NCI-H187 (cell line): ENCODE results near the gene RGS10.

Experiments used
- DNase-seq, 2 experiments: peaks; one replicate each; lab custom pipeline; 2025; lab: John Stamatoyannopoulos, UW

Gene RGS10

DNA sequence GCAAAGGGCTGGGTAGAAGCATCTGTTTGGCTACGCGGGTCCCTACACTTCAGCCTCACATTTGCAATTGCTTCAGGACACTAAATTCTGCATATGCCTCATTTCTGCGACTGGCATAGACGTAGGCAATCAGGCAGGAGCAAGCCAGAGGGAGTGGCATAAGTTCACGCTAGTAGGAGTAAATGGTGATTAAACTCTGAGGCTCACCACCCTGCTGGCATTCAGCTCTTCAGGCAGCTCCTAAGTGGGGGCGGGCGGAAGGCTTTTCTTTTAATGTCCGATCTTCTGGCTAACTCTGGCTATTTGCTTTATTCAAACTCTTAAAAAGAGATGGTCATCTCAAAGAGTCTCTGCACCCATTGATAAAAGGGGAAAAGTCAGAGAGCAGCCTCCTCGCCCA, 45.3 kb downstream of the RGS10 start:
- no peak for DNase-seq

- DNase-seq: no peak
These were observed 46.2 kb downstream of the RGS10 start for GRCh38 chr10:119496273-119496672.

- no peak for DNase-seq
These were observed 47.0 kb downstream of the RGS10 start for GRCh38 chr10:119495545-119495944.

GRCh38 chr10:119495021-119495505, 47.5 kb downstream of the RGS10 start:
- DNase-seq: no peak

DNA sequence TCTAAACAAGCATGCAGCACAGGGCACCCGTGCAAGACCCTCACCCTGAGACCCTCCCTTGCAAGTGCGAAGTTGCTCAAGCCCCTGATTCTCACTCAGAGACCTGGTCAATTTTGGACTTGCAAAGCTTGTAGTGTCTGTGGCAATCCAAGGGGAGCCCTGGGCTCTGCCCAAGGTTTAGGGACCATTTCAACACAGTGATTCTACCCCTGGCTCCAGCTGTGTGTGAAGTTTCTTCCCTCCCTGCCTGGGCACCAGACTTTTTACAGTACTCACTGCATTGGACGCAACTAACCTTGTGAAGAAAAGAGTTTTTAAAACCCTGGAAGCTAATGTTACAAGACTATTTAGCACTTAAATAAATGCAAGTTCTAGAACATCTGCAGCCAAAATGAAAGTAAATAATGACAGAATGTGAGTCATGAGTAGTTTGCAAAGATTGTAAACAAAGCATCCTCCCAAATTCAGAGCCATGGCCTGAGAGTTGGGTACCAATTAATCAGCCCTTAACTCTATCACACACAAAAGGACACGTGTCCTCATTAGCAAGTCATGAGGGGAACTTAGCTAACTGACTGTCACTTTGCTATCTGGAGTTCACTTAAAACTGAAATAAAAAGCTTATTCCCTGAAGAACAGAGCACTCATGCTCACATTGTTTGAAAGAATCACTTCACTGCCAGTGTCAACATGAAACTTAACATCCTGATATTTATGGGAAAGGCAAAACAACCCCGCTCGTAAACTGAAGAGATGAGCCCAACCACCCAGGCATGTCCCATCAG, 48.1 kb downstream of the RGS10 start:
- DNase-seq: peak in 1 of 2 experiments; percentile 29

- no peak for DNase-seq
These were observed 49.4 kb downstream of the RGS10 start for GRCh38 chr10:119493155-119493554.

- no peak for DNase-seq
These were observed 50.4 kb downstream of the RGS10 start for GRCh38 chr10:119491966-119492757.

GRCh38 chr10:119489991-119490326, 52.6 kb downstream of the RGS10 start:
- no peak for DNase-seq

GRCh38 chr10:119488675-119489074, 53.8 kb downstream of the RGS10 start:
- no peak for DNase-seq

DNA sequence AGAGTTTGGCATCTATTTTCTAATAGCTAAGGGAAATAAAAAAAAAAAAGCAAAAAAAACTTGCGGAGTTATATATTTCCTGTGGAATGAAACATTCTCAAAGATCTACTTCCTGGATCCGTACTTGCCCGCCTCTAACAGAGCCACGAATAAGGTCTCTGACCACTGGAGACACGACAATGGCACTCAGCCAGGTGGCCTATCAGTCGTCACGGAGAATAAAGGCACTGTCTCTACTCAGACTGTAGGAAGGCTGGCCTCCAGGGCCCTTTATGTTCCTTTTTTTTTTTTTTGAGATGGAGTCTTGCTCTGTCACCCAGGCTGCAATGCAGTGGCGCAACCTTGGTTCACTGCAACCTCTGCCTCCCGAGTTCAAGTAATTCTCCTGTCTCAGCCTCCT, 58.7 kb downstream of the RGS10 start:
- no peak for DNase-seq

DNA sequence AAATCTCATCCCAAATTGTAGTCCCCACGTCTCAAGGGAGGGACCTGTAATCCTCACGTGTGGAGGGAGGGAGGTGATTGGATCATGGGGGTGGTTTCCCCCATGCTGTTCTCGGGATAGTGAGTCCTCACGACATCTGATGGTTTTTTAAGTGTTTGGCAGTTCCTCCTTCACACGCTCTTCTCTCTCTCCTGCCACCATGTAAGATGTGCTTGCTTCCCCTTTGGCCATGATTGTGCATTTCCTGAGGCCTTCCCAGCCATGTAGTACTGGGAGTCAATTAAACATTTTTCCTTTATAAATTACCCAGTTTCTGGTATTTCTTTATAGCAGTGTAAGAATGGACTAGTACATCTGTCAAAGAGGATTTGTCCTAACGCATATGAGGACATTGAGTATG, 59.5 kb downstream of the RGS10 start:
- no peak for DNase-seq

DNA sequence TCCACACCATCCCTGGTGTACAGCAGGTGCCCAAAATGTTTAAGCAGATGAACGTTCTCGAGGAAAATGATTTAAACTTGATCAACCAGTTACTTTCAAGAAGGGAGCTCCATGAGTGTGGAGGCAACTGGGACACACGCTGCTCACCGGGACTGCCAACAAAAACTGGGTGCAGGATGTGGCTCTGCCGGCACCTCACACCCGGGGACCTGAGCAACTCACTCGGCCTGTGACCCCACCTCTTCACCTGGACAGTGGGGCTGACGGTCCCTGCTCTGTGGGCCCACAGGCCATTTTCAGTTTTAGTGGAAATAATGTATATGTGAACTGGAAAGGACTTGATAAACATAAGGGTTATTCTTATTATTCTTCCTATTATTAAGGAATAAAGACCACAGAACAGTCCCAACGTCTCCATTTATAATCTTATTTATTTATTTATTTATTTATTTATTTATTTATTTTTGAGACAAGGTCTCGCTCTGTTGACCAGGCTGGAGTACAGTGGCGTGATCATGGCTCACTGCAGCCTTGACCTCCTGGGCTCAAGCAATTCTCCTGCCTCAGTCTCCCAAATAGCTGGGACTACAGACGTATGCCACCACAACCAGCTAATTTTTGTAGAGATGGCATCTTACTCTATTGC, 60.6 kb downstream of the RGS10 start:
- DNase-seq: no peak

DNA sequence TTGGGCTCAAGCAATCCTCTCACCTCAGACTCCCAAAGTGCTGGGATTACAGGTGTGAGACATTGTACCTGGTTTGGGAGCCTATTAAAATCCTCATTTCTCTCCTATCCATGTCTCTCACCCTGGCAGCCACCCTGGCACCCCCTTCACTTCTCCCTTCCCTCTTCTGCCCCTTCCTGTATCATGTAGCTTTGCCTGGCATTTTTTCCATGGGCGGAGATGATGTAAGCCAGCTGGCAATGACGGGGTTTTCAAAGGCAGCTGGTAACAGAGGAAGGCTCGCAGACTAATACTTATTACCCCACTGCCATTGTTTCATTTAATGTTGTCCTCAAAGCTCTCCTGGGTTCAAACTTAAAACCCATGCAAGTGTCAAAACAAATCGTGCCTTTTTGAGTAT, 61.9 kb downstream of the RGS10 start:
- DNase-seq: no peak

DNA sequence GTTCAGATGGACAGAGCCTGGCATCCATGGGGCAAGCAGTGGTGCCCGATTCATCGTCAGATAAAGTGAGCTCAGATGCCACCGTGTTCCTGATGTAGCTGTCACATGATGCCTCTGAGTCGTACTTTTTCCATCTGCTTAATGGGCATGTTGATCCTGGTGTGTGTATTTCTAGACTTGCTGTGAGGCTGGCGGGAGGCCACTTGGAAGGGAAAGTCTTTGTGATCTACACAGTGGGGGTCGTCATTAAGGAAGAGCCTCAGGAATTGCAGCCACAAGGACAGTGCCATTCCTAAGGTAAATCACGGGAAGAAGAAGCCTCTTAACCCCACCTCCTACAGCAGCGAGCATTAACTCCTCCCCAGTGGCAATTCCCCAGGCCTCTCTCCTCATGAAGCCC, 63.0 kb downstream of the RGS10 start:
- no peak for DNase-seq

DNA sequence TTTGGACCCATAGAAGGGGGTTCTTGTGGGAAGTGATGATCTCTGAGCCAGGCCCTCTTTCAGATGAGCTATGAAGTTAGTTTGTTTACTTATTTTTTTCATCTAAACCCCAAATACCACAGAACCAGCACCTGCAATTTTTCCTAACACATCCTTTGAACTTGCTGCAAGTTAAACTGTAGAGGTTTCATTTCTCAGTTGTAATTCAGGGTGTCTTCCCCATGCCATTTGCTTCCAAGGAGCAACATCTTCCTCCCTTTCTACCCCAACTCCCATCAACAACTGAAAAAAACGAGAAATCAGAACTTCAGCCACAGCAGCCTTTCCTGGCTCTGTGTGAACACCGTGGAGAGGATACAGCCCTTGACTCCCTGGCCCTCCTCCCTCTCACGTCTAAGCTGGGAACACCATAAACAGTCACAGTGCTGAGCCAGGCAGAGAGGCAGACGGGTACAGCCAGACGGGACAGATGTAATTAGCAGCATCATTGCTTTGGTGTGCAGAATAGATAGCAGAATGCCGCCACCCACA, 63.6 kb downstream of the RGS10 start:
- no peak for DNase-seq

GRCh38 chr10:119478111-119478802, 64.3 kb downstream of the RGS10 start:
- DNase-seq: no peak

DNA sequence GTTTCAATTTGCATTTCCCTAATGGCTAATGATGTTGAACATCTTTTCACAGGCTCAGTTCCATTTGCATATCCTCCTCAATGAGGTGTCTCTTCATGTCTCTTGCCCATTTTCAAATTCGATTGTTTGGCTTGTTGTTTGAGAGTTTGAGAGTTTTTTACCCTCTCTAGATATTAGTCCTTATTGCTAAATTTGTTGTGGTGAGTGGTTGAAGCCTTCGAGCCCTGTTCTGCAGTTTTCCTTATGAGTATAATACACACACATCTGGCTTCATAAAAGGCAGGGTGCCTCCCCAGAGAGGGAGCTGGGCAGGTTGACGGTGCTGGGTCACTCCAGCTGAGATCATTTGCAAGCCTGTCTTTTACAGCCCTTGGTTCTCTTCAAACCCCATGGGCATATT, 65.1 kb downstream of the RGS10 start:
- DNase-seq: no peak

DNA sequence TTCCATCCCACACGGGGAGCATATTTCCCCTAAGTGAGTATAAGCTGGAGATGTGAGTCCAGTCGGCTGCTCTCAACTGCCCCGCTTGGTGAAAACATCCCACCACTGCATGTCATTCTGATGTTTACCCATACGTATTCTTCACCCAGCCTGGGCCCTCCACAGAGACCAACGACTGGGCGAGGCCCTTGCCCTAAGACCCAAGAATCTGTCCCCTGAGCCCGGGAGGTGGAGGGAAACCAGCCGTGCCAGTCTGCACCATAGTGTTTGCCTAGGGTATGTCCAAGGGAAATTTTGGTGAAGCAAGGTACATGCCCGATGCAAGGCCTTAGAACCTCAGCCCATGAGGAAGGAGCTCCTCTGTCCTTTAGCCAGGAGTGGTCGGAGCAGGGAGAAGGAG, 67.9 kb downstream of the RGS10 start:
- DNase-seq: no peak

GRCh38 chr10:119473771-119474170, 68.7 kb downstream of the RGS10 start:
- no peak for DNase-seq

- no peak for DNase-seq
These were observed 71.4 kb downstream of the RGS10 start for GRCh38 chr10:119470920-119471702.

- DNase-seq: no peak
These were observed 72.7 kb downstream of the RGS10 start for GRCh38 chr10:119469846-119470245.
